Gastrocnemius medialis (tissue), 4 donors: ENCODE results near the gene ZFHX3. TPM values are rescaled to one million over a fixed set of nuclear protein-coding genes. Genes with fewer than 3 reads are reported as not detected.

Source experiments
- ATAC-seq, 2 donors: fragments of 150-250 bp; one replicate each; pipeline ENCODE4 v1.9.1; 2016
- DNase-seq, 2 donors: peaks; one replicate each; pipeline ENCODE4 v3.0.0-alpha.2; 2019
- H3K27ac ChIP-seq, 4 donors: fragments of 200-600 bp; sonication (generic); 1 replicate in 1 of 4; 2 replicates in 3 of 4; pipeline ENCODE4 v1.5.1; 2016 to 2018; ENCODE audit warnings: mild to moderate bottlenecking in 2 of 4, moderate library complexity in 1 of 4
- H3K27me3 ChIP-seq, 3 donors: fragments of 200-600 bp; sonication (generic) in 2 of 3; 1 replicate in 1 of 3; 2 replicates in 2 of 3; pipeline versions ENCODE4 v1.5.1 to v1.6.0; 2016 to 2019; ENCODE audit warnings: mild to moderate bottlenecking in 1 of 3, moderate library complexity in 1 of 3
- H3K36me3 ChIP-seq, 2 donors: fragments of 200-600 bp; sonication (generic) in 1 of 2; one replicate each; pipeline ENCODE4 v1.5.1; 2017 to 2018
- H3K4me1 ChIP-seq, 2 donors: fragments of 200-600 bp; sonication (generic) in 1 of 2; one replicate each; pipeline ENCODE4 v1.5.1; 2016 to 2017; ENCODE audit warnings: mild to moderate bottlenecking in 2 of 2
- H3K4me3 ChIP-seq, 4 donors: fragments of 200-600 bp; sonication (generic) in 3 of 4; 1 replicate in 1 of 4; 2 replicates in 3 of 4; pipeline ENCODE4 v1.5.1; 2016 to 2019; ENCODE audit warnings: mild to moderate bottlenecking in 2 of 4
- H3K9me3 ChIP-seq, 3 donors: fragments of 200-600 bp; sonication (generic) in 2 of 3; 1 replicate in 1 of 3; 2 replicates in 2 of 3; pipeline ENCODE4 v1.5.1; 2016 to 2019
- CTCF ChIP-seq, 5 experiments: fragments of 450-650 bp in 3 of 5; fragments of 200-600 bp in 2 of 5; sonication (generic) in 2 of 5; IDR thresholded peaks in 4 of 5; conservative IDR thresholded peaks in 1 of 5; 1 replicate in 4 of 5; 2 replicates in 1 of 5; pipeline ENCODE4 v1.5.1; 2016 to 2019; ENCODE audit warnings: antibody characterized with exemption in 5 of 5, mild to moderate bottlenecking in 3 of 5, moderate library complexity in 3 of 5
- POLR2A ChIP-seq, 2 donors: fragments of 450-650 bp; IDR thresholded peaks; one replicate each; pipeline ENCODE4 v1.6.1; 2017; ENCODE audit warnings: antibody characterized with exemption in 2 of 2, mild to moderate bottlenecking in 2 of 2, moderate library complexity in 2 of 2
- in situ Hi-C, 4 donors: fragments of 200-750 bp; cut with MboI; loops; one replicate each; pipeline versions ENCODE4 v1.15.0 to v1.8.0; 2017; ENCODE audit warnings: low sequenced_read_pairs in 4 of 4
- intact Hi-C: fragments of 100-400 bp; cut with DNase I; formaldehyde crosslinking; loops from one replicate; pipeline ENCODE4 v1.15.1; 2023; ENCODE audit warnings: low total_unique reads
- total RNA-seq, 4 donors: library from RNA; depleted of rRNA; stranded (reverse); fragments of >200 nt; gene quantifications; one replicate each; pipeline versions ENCODE4 v1.1.0 to v1.2.3, GENCODE V29; 2016

Gene ZFHX3
- total RNA-seq, 4 donors from 2014 or later = 14.0 to 28.5 (median 27.3) TPM

GRCh38 chr16:72740347-72740746, 307.6 kb downstream of the ZFHX3 start:
- no peak for TF ChIP-seq POLR2A (IDR thresholded peaks at IDR 0.05)
- no peak for TF ChIP-seq CTCF (IDR thresholded peaks at IDR 0.05 in 4 of 5, conservative IDR thresholded peaks at IDR 0.05 in 1 of 5)
- intact Hi-C loops (no loop called here), in situ Hi-C loops (no loop called here)
- Histone ChIP-seq H3K9me3 (no peaks in the 10 kb centered on the region), H3K36me3 (no peaks in the 10 kb centered on the region), H3K4me3 (no peak overlapping the region), H3K27ac (no peak overlapping the region), H3K27me3 (no peaks in the 10 kb centered on the region), H3K4me1 (no peaks in the 10 kb centered on the region)
- no peak for ATAC-seq
- DNase-seq = no peak

GRCh38 chr16:72739577-72739976, 308.4 kb downstream of the ZFHX3 start:
- Histone ChIP-seq H3K36me3 (no peaks in the 10 kb centered on the region), H3K4me3 (no peak overlapping the region), H3K9me3 (no peaks in the 10 kb centered on the region), H3K27ac (no peak overlapping the region), H3K27me3 (no peaks in the 10 kb centered on the region), H3K4me1 (no peaks in the 10 kb centered on the region)
- intact Hi-C loops = no loop called here
- DNase-seq = no peak
- TF ChIP-seq POLR2A (IDR thresholded peaks at IDR 0.05) = no peak
- no peak for TF ChIP-seq CTCF (IDR thresholded peaks at IDR 0.05 in 4 of 5, conservative IDR thresholded peaks at IDR 0.05 in 1 of 5)
- ATAC-seq = no peak
- in situ Hi-C loops = no loop called here

GRCh38 chr16:72736074-72736473, 311.9 kb downstream of the ZFHX3 start:
- DNase-seq = no peak
- in situ Hi-C loops = no loop called here
- intact Hi-C loops = no loop called here
- TF ChIP-seq CTCF (IDR thresholded peaks at IDR 0.05 in 4 of 5, conservative IDR thresholded peaks at IDR 0.05 in 1 of 5) (no peak), POLR2A (IDR thresholded peaks at IDR 0.05) (no peak)
- Histone ChIP-seq H3K27ac (no peak overlapping the region), H3K27me3 (no peaks in the 10 kb centered on the region), H3K4me3 (no peak overlapping the region), H3K4me1 (no peaks in the 10 kb centered on the region), H3K9me3 (no peaks in the 10 kb centered on the region), H3K36me3 (no peaks in the 10 kb centered on the region)
- no peak for ATAC-seq
